Left ventricle myocardium superior (tissue), 1 donor: ENCODE results near the gene ARAP1. TPM values are rescaled to one million over a fixed set of nuclear protein-coding genes. Genes with fewer than 3 reads are reported as not detected.
"Not testable (repeated sequence)": the region's sequence is repeated elsewhere in the genome, so short reads cannot be mapped to it uniquely, and the experiment has no call there.

Source experiments
- ATAC-seq: fragments of 200-7000 bp; cut with Tn5 transposase; one replicate; pipeline ENCODE4 v1.9.1; 2020; ENCODE audit warnings: mild to moderate bottlenecking, moderate library complexity
- DNase-seq: peaks from one replicate; pipeline ENCODE4 v3.0.0-alpha.2; 2020
- intact Hi-C: fragments of 100-400 bp; cut with micrococcal nuclease; formaldehyde crosslinking; loops from one replicate; pipeline ENCODE4 v1.11.0; 2022
- long read RNA-seq: library from polyadenylated mRNA; unstranded; transcript quantifications from one replicate; pipeline ENCODE4 v2.0.0, GENCODE V29; 2021
- total RNA-seq: library from RNA; stranded (reverse); fragmentation: NEBNext Ultra II Directional; extraction: Animal tissue kit (Norgen Biotek cat#: 25700); gene quantifications from one replicate; pipeline ENCODE4 v1.2.1, GENCODE V29; 2021
- donor health status: DM: no; HTN: yes; CAD: no; lungs with severe emphysema.

The ARAP1 gene
- total RNA-seq: 58.9 TPM
- long read RNA-seq, full-length matches to known transcripts: 27 of 117 reads
- long read RNA-seq, partial matches to known transcripts: 53 of 117 reads
- long read RNA-seq, other reads (novel, unspliced or antisense): 37 of 117 reads

- intact Hi-C loops: no loop called here
- DNase-seq (peak; percentile 84), ATAC-seq (peak; percentile 95)
Observed at GRCh38 chr11:72752088-72752914, at the start of gene ARAP1. ARAP1 (minus strand) TSS chr11:72752408; CDS start chr11:72727128, 25,280 bp downstream.

DNA sequence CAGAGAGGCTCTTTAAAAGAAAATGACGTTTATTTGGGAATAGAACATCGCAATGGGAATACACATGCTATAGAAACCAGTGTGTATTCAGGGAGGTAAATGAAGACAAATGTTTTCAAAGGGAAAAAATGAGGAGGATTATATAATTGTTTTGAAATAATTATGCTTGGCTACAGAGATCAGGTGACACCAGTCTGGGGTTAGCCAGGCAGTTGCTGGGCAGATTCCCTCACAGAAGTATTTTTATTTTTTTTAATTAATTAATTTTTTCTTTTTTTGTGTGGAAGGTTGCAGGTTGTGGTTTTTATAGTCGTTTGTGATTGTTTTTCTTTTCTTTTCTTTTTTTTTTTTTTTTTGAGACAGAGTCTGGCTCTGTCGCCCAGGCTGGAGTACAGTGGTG lies 47.2 kb upstream of the ARAP1 start:
- intact Hi-C loops: no loop called here
- ATAC-seq: no peak
- no peak for DNase-seq

GRCh38 chr11:72798361-72798760 lies 46.2 kb upstream of the ARAP1 start:
- no peak for DNase-seq
- intact Hi-C loops: no loop called here
- no peak for ATAC-seq

DNA sequence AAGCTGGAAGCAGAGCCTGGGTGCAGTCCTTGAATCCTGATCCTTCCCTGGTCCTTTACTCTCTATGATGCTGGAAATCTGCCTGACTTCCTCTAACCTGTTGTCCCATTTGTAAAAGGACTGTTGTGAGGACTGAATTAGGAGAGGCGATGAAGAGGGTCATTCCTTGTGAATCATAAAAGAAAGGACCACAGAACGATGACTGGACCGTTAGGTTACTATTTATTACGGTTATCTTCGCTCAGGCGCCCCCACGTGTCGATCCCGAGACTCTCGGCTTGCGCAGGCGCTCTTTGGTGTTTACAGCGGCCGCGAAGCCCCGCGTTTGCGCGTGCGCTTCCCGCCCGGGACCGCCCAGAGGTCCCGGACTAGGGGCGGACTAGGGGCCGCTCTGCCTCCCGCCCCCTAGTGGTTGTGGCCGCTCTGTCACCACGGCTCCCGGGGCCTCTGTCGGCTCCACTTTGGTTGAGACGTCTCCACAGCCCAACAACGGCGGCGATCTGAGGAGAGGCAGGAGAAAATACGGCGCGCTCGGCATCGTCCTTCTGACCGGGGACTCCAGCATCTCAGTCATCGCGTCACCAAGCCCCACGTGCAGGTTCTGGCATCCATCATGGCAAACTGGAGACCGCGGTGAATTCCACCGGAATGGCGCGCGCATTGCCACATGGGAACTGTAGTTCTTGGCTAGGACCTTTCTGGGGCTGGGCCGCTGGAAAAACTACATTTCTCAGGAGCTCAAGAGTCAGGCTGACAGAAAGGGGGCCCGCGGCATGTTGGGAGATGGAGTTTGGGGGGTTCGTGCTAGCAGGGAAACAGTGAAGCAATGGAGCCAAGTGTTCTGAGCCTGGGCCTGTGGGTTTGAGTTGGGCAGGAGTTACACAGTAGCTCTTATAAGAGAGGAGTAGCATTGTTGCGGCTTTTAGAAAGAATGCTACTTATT lies 41.5 kb upstream of the ARAP1 start, which contains the start of gene STARD10:
Gene STARD10, minus strand, starts transcription at position 623 of the 943 bp plus-strand sequence. CDS start 12,866 bp downstream, outside the sequence.
- peak; percentile 93 for ATAC-seq
- intact Hi-C loops: loop anchor here (5.0 kb wide), 1 partner anchor 66 kb away; no protein-coding TSS in a partner anchor
- DNase-seq: peak; percentile 99

GRCh38 chr11:72793076-72793424 lies 40.8 kb upstream of the ARAP1 start:
- no peak for DNase-seq
- intact Hi-C loops: loop anchor here (5.0 kb wide), 1 partner anchor 66 kb away; no protein-coding TSS in a partner anchor
- no peak for ATAC-seq

DNA sequence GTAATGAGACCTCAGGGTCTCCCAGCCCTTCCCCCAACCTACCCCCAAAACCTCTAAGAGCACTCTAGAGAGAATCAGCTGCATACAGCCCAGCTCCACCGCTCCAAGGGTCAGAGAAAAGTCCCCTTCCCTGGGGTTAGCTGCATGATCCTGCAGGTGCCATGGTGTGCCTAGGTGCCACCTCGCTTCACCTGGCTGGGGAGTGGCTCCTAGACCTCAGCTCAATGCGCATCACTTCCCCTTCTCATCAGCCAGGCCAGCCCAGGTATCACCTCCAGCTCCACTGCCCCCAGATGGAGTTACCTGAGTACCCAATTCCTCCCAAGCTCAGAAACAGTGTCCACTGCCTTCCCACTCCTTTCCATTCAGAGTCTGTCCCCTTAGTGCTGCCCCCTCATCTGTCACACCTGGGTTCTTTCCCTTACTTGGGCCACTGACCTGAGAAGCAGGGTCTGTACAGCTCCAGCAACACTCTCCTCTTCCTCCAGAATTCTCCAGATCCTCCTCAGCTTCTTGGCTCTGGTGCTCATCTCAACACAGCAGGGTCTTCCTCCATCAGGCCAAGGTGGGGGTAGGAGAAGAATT lies 40.3 kb upstream of the ARAP1 start:
- intact Hi-C loops: loop anchor here (5.0 kb wide), 1 partner anchor 65 kb away; no protein-coding TSS in a partner anchor
- no peak for DNase-seq
- no peak for ATAC-seq

DNA sequence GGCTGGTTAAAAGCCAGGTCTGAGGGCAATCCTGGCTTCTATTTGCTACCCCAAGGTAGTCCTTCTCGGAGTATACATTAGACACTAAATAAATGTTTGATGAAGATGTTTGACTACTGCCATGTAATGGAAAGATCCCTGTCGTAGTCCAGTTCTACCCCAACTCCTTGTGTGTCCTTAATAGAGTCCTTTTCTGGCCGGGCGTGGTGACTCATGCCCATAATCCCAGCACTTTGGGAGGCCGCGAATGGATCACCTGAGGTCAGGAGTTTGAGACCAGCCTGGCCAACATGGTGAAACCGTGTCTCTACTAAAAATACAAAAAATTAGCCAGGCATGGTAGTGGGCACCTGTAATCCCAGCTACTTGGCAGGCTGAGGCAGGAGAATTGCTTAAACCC lies 39.0 kb upstream of the ARAP1 start:
- intact Hi-C loops: loop anchor here (5.0 kb wide), 1 partner anchor 64 kb away; no protein-coding TSS in a partner anchor
- not testable (repeated sequence) for DNase-seq, ATAC-seq

- intact Hi-C loops: loop anchor here (5.0 kb wide), 1 partner anchor 62 kb away; no protein-coding TSS in a partner anchor
- ATAC-seq (peak; percentile 63), DNase-seq (peak; percentile 77)
Observed at GRCh38 chr11:72789493-72790131, 37.4 kb upstream of the ARAP1 start.

DNA sequence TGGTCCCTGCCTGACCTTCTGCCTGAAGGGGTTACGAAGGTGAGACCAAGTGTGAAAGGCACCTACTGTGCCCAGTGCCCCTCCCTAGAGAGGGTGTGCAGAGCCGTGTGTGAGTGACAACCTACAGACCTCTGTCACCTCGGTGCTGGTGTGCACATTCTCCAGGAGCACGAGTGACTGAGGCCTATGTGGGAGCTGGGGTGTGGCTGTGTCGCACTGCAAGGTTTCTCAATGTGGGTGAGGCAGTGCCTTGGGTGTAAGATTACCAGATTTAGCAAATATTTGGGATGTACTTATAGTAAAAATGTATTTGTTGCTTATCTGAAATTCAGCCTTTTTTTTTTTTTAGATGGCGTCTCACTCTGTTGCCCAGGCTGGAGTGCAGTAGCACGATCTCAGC lies 36.0 kb upstream of the ARAP1 start:
- no peak for DNase-seq
- no peak for ATAC-seq
- intact Hi-C loops: no loop called here

GRCh38 chr11:72787216-72788104 lies 35.3 kb upstream of the ARAP1 start:
- ATAC-seq (peak; percentile 2), DNase-seq (no peak)
- intact Hi-C loops: no loop called here

GRCh38 chr11:72786305-72787215 lies 34.4 kb upstream of the ARAP1 start:
- DNase-seq (no peak), ATAC-seq (no peak)
- intact Hi-C loops: no loop called here

DNA sequence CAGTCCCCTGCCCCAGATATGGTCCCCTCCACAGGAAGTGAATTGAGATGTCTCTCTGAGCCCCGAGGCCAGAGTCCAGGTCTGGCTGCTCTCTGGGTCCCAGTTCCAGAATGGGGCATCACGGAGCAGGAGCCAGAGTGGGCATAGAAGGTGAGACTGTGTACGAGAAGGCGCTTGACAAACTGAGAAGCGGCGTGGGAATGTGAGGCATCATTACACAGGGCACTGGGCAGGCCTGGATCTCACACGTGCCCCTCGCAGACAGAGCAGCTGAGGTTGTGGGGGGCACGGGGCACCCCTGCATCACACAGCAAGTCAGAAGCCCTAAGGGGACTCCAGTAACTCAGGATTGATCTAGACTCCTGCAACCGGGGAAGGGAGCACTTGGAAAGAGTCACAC lies 32.5 kb upstream of the ARAP1 start:
- ATAC-seq: no peak
- no peak for DNase-seq
- intact Hi-C loops: no loop called here

- ATAC-seq (no peak), DNase-seq (no peak)
- intact Hi-C loops: no loop called here
Observed at GRCh38 chr11:72783144-72783905, 31.1 kb upstream of the ARAP1 start.

GRCh38 chr11:72782081-72782920 lies 30.1 kb upstream of the ARAP1 start:
- DNase-seq (no peak), ATAC-seq (no peak)
- intact Hi-C loops: no loop called here
